SH-SY5Y (cell line): ENCODE results near the gene ZNF212.

Experiments used
- GATA2 ChIP-seq: IDR thresholded peaks from 2 replicates; pipeline ENCODE4 v1.6.1; 2011; ENCODE audit warnings: mild to moderate bottlenecking, low read depth, low read length
- GATA3 ChIP-seq: IDR thresholded peaks from 2 replicates; pipeline ENCODE4 v1.6.1; 2011; ENCODE audit warnings: low read depth, mild to moderate bottlenecking, low read length, moderate library complexity

GRCh38 chr7:149214020-149214720 is 25.3 kb upstream of the ZNF212 start:
- TF ChIP-seq GATA3: no peak
- TF ChIP-seq GATA2: no peak
